PFSK-1 (cell line): ENCODE measurements around the gene DHX16.

ENCODE experiments used
- FOXP2 ChIP-seq: optimal IDR thresholded peaks from 2 replicates; pipeline ENCODE3; 2011; ENCODE audit warnings: borderline replicate concordance, control low read depth, inconsistent platforms; ENCODE audit not compliant: insufficient read depth; ENCODE audit errors: extremely low read length, extremely low read depth
- POLR2AphosphoS5 ChIP-seq: IDR thresholded peaks from 2 replicates; pipeline ENCODE4 v1.6.1; 2012; ENCODE audit warnings: low read depth, mild to moderate bottlenecking, control low read depth, low read length, moderate library complexity
- REST ChIP-seq, 2 experiments: IDR thresholded peaks; 2 replicates each; pipeline versions ENCODE4 v1.6.1 to v1.8.0; 2011 to 2012; ENCODE audit warnings: low read depth in 2 of 2, low read length in 2 of 2, control low read depth in 1 of 2, inconsistent platforms in 1 of 2, mild to moderate bottlenecking in 1 of 2, moderate library complexity in 1 of 2; ENCODE audit not compliant: insufficient read depth in 1 of 2
- SIN3A ChIP-seq: IDR thresholded peaks from 2 replicates; pipeline ENCODE4 v1.6.1; 2012; ENCODE audit warnings: mild to moderate bottlenecking, low read length, moderate library complexity, borderline replicate concordance; ENCODE audit not compliant: insufficient read depth
- TAF1 ChIP-seq: IDR thresholded peaks from 2 replicates; pipeline ENCODE4 v1.6.1; 2012; ENCODE audit warnings: low read length, control low read depth, borderline replicate concordance; ENCODE audit not compliant: insufficient read depth

DHX16 gene

GRCh38 chr6:30690403-30691207 lies 17.8 kb upstream of the DHX16 start, which contains the start of gene NRM:
TSS of gene NRM (minus strand) at chr6:30690984. CDS start at chr6:30690974, 10 bp downstream.
- TF ChIP-seq REST (IDR thresholded peaks at IDR 0.05; ENCODE audit: insufficient read depth in 1 of 2, low read depth in 2 of 2, low read length in 2 of 2) (no peak), POLR2AphosphoS5 (peak; percentile 73), FOXP2 (no peak), TAF1 (peak; percentile 71; the same call in 1 of the 2 replicates), SIN3A (peak; percentile 93; the same call in 1 of the 2 replicates)

- TF ChIP-seq REST (IDR thresholded peaks at IDR 0.05; ENCODE audit: insufficient read depth in 1 of 2, low read depth in 2 of 2, low read length in 2 of 2) (no peak), POLR2AphosphoS5 (no peak), SIN3A (no peak)
These were observed 17.2 kb upstream of the DHX16 start for GRCh38 chr6:30689985-30690384.

GRCh38 chr6:30689022-30689865 lies 16.4 kb upstream of the DHX16 start:
- TF ChIP-seq REST (IDR thresholded peaks at IDR 0.05; ENCODE audit: insufficient read depth in 1 of 2, low read depth in 2 of 2, low read length in 2 of 2): no peak
- TF ChIP-seq TAF1: no peak
- TF ChIP-seq POLR2AphosphoS5: no peak
- no peak for TF ChIP-seq SIN3A
- no peak for TF ChIP-seq FOXP2

- no peak for TF ChIP-seq POLR2AphosphoS5
- no peak for TF ChIP-seq REST (IDR thresholded peaks at IDR 0.05; ENCODE audit: insufficient read depth in 1 of 2, low read depth in 2 of 2, low read length in 2 of 2)
These were observed 15.8 kb upstream of the DHX16 start for GRCh38 chr6:30688569-30688968.
